ENCODE data around the gene MUS81.
"Not testable (repeated sequence)": the region's sequence is repeated elsewhere in the genome, so short reads cannot be mapped to it uniquely, and the experiment has no call there.

MUS81 gene

DNA sequence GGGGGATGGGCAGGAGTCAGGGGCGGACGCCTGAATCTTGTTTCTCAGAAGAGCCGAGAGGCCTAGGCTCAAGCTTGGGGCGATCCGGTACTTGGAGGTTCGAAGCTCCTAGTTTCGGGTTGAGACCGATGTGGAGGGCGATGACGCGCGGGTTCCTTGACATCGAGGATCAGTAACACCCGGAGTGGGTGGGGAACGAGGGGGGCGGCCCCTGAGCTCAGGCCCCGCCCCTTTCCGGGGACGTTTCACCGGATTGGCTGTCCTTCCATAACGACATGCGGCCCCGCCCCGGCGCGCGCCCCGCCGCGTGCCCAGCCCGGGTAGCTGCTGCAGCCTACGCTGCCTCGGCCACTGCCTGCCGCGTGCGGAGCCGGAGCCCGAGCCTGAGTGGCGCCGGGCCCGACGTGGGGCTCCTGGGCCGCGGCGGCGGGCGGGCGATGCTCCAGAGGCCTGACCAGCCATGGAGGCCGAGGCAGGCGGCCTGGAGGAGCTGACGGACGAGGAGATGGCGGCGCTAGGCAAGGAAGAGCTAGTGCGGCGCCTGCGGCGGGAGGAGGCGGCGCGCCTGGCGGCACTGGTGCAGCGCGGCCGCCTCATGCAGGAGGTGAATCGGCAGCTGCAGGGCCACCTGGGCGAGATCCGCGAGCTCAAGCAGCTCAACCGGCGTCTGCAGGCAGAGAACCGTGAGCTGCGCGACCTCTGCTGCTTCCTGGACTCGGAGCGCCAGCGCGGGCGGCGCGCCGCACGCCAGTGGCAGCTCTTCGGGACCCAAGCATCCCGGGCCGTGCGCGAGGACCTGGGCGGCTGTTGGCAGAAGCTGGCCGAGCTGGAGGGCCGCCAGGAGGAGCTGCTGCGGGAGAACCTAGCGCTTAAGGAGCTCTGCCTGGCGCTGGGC is 30.3 kb downstream of the MUS81 start, which contains the start of gene CCDC85B:
Gene CCDC85B, plus strand, starts transcription at position 350 of the 895 bp plus-strand sequence. Its CDS starts 111 bp downstream, at position 461.
- peak; percentile 98 to 99 for DNase-seq (ENCODE audit: low read depth in 1 of 2, low spot score in 1 of 2)

DNA sequence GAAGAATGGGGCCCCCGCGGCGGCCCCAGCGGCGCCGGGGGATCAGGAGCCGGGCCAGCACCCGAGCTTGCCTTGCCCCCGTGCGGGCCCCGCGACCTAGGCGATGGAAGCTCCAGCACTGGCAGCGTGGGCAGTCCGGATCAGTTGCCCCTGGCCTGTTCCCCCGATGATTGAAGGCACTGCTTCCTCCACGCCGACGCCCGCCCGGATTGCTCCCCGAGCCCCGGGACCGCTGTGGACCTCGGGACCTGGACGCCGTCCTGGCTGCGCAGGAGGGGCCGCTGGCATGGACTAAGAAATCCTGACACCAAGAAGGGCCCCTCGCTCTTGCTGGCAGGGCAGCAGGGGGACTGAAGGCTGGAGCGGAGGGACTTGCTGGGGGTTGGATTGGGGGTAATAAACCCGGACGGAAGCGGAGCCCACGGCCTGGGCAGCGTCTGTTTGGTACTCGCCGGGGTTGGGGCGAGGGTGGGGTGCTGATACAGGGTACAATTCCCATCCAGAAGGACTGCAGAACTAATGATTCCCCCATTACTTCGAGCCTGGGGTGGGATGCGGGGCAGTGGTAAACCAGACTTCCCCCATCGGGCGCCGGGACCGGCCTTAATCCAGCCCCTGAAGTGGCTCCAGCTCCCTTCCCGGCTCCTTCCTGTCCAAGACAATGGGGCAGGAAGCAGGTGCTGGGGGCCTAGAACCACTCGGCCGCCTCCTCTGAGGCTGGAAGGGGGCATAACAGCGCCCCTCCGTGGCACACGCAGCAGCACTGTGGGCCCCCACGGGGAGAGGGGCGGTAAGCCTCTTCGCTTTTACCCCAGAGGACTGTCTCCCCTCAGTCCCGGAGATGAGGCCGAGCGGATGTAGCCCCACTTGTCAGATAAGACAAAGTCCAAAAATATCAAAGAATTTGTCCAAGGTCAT is 31.2 kb downstream of the MUS81 start:
- DNase-seq (ENCODE audit: low read depth in 1 of 2, low spot score in 1 of 2) = peak in 1 of 2 donors; percentile 55

DNA sequence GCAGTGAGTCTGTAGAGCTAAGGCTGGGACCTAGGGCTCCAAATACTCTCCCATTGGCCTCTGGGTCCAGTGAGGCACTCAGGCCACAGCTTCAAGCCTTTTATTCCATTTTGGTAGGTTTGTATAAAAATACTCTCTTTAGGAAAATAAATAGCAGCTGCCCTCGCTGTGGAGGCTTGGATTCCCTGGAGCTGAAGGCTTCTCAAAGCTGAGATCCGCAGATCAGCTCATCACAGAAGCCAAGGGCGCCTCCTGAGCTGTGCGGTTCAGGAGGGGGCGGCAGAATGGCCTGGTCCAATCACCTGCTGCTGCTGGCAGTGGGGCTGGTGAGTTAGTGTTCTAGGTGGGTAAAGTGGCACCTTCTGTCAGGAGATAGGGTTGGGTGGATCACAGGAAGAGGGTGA is 31.9 kb downstream of the MUS81 start:
- not testable (repeated sequence) for DNase-seq (ENCODE audit: low read depth in 1 of 2, low spot score in 1 of 2)

DNA sequence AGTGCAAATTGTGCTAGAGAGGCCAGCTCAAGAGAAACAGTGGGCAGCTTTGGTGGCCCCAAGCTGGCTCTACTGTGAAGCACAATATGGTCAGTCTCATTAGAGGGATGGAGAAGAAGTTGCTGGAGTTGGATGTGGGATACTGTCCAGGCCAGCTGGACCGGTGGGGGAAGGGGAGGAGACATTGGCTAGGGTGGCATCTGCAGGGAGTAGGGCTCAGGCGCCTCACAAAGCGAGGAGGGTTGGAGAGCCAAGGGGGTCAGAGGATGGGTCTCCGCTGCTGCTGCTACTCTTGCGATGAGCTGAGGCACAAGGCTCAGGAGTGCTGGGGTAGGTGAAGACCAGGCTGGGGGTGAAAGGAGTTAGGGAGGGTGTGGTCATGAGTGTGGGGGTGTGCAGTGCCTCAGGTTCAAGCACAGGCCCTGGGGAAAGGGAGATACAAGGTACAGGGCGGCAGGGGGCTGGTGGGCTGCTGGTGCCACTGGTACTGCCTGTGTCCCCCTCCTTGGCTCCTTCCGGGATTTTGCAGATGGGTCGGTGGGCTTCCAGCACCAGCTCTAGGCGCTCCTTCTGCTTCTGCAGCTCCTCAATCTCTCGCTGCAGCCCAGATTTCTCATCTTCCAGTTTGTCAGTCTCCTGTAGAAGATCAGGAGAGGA is 32.6 kb downstream of the MUS81 start:
- DNase-seq (ENCODE audit: low read depth in 1 of 2, low spot score in 1 of 2) = no peak

DNA sequence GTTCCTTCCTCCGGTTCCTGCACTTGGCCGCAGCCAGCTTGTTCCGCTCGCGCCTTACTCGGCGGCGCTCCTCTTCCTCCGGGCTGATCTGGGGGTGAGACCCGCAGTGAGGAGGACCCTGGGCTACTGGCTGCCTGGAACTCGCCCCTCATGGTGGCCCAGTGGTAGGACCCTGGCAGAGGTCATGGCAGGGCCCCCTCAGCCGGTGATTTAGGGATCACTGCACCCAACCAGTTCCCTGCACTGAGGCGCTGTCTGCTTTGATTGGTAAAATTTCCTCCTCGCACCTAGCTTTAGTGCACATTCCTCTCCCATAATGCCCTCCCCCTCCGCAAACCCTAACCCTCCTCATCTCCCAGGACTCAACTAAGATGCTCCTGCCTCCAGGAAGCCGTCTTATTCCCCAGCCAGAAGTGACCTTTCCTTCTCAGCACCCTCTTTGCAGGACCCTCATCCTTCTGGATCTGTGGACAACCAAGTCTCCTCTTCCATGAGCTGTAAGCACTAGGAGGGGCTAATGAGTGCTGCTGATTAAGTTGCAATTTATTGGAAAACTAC is 33.9 kb downstream of the MUS81 start:
- DNase-seq (ENCODE audit: low read depth in 1 of 2, low spot score in 1 of 2) = no peak

DNA sequence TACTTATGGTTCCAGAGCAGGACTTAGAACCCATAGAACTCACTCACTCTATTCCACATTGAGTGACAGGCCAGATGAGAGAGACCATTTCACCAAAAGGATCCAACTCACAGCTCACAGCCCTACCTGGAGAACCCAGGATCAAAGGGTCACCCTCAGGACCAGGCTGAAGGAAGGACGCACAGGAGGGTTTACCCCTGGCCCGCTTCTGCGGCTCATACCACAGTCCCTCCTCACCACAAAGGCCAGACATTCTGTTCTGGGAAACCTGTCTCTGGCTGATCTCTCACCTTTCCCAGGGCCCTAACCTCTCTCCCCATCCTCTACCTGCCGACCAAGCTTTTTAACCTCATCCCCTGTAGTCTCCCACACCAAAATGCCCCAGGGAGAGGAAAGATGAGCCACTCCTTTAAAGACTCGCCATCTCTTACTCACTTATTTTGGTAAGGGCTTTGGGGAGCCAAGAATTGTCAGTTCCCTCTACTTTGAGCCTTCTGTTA is 35.3 kb downstream of the MUS81 start:
- no peak for DNase-seq (ENCODE audit: low read depth in 1 of 2, low spot score in 1 of 2)

DNA sequence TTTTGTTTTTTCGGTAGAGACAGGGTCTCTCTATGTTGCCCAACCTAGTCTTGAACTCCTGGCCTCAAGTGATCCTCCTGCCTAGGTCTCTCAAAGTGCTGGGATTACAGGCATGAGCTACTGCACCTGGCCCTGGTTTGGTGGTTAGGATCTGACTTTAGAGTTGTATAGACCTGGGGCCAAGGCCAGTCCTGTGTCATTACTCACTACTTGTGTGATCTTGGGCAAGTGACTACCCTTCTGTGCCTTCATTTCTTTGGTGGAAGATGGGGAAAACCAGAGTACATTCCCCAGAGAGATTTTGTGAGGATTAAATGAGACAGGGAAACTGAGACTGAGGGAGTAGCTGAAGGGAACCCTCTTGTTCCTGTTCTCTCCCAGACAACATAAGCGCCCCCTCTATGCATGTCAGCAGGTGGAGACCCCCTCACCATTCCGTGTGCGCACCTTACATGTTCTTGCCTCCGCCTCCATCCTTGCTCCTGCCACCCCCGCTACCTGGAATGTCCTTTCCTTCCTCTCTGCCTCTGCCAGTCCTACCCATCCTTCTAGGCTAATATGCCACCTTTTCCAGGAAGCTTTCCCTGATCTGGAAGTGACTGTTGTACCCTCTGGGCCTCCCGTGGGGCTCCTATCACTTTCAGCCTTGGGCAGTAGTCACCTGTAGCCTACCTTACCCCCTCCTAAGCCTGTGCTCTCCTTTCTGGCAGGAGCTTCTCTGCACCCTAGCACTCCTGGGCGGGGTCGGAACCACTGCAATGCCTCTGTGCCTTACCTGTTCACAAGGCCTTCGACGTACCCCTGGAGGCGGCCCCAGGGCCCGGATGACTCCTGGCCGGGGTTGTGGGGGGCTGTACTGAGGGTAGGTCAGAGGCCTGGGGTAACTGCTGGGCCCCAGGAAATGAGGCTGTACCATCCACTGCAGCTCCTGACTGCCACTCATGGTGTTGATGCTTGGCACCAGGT is 36.1 kb downstream of the MUS81 start:
- DNase-seq (ENCODE audit: low read depth in 1 of 2, low spot score in 1 of 2) = no peak

DNA sequence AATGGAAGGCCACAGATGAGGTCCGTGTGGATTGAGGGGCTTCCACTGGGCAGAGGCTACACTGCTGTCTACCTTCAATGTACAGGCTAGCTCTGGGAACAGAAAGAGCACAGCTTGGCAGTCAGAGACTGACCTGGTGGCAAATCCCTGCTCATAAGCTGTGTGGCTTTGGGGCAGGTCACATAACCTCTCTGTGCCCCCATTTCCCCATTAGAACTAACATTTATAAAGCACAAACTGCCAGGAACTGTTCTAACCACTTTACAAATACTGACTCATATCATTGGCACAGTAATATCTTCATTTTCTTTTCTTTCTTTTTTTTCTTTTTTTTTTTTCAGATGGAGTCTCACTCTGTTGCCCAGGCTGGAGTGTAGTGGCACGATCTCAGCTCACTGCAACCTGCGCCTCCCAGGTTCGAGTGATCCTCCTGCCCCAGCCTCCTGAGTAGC is 36.8 kb downstream of the MUS81 start:
- no peak for DNase-seq (ENCODE audit: low read depth in 1 of 2, low spot score in 1 of 2)

DNA sequence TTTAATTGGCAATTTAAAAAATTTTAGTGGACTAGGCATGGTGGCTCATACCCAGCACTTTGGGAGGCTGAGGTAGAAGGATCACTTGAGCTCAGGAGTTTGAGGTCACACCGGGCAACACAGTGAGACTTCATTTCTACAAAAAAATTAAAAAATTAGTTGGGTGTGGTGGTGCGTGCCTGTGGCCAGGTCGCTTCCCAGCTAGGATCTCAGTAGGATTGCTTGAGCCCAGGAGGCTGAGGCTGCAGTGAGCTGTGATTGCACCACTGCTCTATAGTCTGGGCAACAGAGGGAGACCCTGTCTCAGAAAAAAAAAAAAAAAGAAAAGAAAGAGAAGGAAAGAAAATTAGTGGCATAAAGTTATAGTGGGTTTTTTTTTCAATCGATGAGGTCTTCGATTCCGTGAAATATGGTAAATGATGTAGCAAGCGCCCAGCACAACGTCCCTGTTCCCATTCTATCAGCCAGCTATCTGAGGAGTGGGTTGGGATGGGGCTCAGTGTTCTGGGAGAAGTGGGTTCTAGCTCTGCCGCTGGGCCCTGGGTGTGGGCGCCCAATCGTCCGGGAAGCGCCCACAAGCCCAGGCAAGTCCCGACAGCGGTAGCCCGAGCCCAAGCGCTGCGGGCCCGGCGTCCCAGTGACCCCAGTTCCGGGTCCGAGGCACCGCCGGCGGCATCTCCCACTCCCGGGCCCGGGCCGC is 38.6 kb downstream of the MUS81 start:
- DNase-seq (ENCODE audit: low read depth in 1 of 2, low spot score in 1 of 2) = no peak

DNA sequence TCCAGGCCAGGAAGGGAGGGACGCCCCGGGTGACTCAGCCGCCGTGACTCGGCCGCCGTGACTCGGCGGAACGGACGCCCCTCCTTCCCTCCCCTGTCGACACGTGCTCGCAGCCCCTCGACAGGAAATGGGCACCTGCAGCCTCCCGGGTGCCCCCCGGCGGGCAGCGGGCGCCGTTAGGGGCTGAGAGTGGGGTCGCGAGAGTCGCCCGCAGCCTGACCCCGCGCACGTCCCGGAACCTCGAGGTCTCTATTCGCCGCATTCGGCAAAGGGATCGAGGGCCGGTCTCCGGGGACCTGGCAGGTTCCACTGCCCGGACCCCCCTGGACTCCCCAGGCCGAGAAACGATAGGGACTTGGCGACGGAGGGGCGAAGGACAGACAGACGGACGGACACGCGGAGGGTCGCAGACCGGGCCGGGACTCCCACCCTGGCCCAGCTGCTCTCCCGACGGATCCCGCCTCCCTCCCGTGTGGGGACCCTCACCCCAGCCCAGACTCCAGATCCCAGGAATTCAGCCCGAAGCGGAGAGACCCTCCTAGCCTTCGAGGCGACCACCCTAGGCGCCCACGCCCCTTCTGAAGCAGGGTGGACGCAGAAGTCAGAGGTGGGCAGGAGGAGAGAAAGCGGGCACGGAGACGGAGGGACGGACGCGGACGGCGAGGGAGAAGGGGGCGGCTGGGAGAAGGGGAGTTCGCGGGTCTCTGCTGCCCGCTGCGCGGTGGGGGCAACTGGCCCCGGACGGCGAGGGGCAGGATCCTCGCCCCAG is 39.3 kb downstream of the MUS81 start:
- peak in 1 of 2 donors; percentile 73 for DNase-seq (ENCODE audit: low read depth in 1 of 2, low spot score in 1 of 2)

DNA sequence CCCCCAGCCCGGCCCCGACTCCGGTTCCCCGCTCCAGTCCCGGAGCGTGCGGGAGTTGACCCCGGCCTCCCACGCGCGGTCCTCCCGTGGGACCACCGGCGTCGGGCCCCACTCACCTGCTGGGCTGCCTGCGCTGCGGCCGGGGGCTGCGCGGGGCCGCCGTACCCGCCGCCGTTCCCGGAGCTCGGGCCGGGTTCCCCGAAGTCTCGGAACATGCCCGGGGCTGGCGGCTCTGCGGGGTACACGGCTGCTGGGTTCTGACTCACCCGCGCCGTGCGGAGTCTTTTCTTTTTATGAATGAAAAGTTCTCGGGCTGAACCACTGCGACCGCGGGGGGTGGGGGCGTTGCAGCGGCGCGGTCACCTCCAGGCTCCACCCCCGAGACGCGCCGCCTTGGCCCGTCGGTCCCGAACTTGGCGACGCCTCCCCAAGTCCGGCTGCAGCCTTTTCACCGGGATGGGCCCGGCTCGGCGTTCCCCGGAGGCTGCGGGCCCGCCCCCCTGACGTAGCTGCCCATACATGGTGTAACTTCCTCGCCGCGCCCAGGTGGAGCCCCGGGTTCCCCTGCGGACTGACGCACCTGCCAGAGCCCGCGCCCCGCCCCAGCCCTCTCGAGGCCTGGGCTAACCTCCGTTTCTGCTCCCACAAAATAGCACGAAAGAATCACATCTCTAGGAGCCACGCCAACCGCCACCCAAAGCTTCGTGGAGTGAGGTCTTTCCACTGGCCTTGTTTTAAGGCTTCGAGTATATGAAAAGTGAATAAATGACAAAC is 40.1 kb downstream of the MUS81 start, which contains the start of gene FOSL1:
Gene FOSL1, minus strand, starts transcription at position 264 of the 774 bp plus-strand sequence. Its CDS starts 49 bp downstream, at position 215.
- peak; percentile 85 to 89 for DNase-seq (ENCODE audit: low read depth in 1 of 2, low spot score in 1 of 2)

DNA sequence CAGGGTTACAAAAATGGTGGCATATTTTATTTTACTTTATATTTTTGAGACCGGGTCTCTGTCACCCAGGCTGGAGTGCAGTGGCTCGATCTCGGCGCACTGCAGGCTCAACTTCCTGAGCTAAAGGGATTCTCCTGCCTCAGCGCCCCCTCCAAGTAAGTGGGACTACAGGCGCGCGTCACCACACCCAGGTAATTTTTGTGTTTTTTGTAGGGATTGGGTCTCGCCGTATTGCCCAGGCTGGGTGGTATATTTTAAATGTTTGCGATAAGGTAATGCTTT is 40.6 kb downstream of the MUS81 start:
- DNase-seq (ENCODE audit: low read depth in 1 of 2, low spot score in 1 of 2) = no peak

DNA sequence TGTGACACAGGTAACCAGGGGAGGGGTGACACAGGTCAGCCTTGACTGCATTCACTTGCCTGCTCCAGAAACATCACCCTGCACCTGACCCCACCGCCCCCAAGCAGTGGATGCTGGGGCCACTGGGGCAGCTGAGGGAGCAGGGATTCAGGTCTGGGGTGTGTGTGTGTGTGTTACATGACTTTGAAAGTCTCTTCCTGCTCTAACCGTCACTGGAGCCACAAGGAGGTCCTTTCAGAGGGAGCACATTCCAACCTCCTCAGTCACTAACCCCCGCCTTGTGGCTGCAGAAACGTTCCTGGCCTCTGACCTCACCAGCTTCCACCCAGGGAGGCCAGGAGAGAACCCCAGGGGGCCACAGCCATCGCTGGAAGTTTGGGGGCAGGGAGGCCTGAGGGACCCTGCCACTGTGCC is 42.8 kb downstream of the MUS81 start:
- DNase-seq (ENCODE audit: low read depth in 1 of 2, low spot score in 1 of 2) = no peak

DNA sequence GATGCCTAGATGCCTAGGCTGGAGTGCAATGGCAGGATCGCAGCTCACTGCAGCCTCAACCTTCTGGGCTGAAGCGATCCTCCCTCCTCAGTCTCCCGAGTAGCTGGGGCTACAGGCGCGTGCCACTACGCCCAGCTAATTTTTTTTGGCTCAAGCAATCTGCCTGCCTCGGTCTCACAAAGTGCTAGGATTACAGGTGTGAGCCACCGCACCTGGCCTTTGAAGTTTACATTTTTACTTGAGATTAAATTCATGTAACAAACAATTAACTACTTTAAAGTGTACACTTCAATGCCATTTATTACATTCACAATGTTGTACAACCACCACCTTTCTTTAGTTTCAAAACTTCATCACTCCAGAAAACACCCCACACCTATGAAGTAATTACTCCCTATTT is 43.5 kb downstream of the MUS81 start:
- DNase-seq (ENCODE audit: low read depth in 1 of 2, low spot score in 1 of 2) = no peak

DNA sequence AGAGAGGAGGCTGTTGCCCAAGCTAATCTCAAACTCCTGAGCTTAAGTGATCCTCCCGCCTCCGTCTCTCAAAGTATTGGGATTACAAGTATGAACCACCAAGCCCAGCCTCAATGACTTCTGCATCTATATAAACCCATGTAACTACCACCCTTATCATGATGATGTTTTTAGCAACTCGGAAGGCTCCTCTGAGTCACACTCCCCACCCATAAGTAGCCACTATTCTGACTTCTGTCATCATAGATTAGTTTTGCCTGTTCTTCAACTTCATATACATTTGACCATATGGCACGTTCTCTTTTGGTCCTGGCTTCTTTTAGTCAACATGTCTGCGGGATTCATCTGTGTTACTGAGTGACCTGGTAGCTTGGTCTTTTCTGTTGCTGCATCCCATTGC is 46.4 kb downstream of the MUS81 start:
- DNase-seq (ENCODE audit: low read depth in 1 of 2, low spot score in 1 of 2) = no peak

DNA sequence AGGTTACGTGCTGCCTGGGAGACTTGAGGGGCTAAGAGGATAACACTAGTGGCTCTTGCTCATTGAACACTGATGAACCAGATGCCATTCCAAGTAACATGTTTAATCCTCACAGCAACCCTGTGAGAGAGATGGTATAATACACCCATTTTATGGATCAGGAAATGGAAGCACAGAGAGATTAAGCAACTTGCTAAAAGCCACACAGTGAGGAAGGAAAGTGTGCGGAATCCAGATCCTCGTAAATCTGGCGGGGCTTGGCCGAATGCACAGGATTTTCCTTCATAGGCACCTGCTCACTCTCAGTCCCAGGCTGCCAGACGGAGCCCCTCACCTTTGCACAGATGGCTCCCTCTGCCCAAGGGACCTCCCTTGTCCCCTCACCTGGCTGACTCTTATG is 47.6 kb downstream of the MUS81 start:
- DNase-seq (ENCODE audit: low read depth in 1 of 2, low spot score in 1 of 2) = no peak

Measured in stimulated activated CD4-positive, alpha-beta T cell treated with anti-CD3 and anti-CD28 coated beads, Interleukin-15, amount 100 ng/mL, for 1 hour (primary cell).